ENCODE measurements around the gene BHLHA15. TPM values are rescaled to one million over a fixed set of nuclear protein-coding genes. Genes with fewer than 3 reads are reported as not detected.

BHLHA15 gene
- 1.2 TPM for total RNA-seq

GRCh38 chr7:98211221-98211675, at the start of gene BHLHA15:
BHLHA15 (plus strand) TSS chr7:98211439; CDS start chr7:98212310, 871 bp downstream.

GRCh38 chr7:98251601-98252424, 40.6 kb downstream of the BHLHA15 start, which contains the start of gene TECPR1:
TECPR1 (minus strand) TSS chr7:98252232; CDS start chr7:98246146, 6,086 bp downstream.

Other genes with a start within 250 kb of the BHLHA15 start
- not detected for gene OCM2, start 221.2 kb upstream of the BHLHA15 start, total RNA-seq
- 26.6 TPM for gene LMTK2, start 104.6 kb upstream of the BHLHA15 start, total RNA-seq
- gene TECPR1, start 40.8 kb downstream of the BHLHA15 start, total RNA-seq: 86.2 TPM
- gene BRI3, start 70.2 kb downstream of the BHLHA15 start, total RNA-seq: 15.2 TPM
- 4.6 TPM for gene BAIAP2L1, start 189.7 kb downstream of the BHLHA15 start, total RNA-seq

Data from camera-type eye (tissue), 1 donor.